LNCaP clone FGC (cell line): ENCODE data around the gene SPARCL1.
"Not testable (repeated sequence)": the region's sequence is repeated elsewhere in the genome, so short reads cannot be mapped to it uniquely, and the experiment has no call there.

Experiments
- DNase-seq: peaks from one replicate; pipeline ENCODE4 v3.0.0-alpha.2; 2011; ENCODE audit warnings: low read depth
- H3K4me3 ChIP-seq: 2 replicates; pipeline ENCODE4 v1.5.1; 2011; ENCODE audit warnings: mild to moderate bottlenecking, low read depth, low read length, control low read depth
- TF ChIP-seq, protein P1 (sequence below): IDR thresholded peaks from 2 replicates; pipeline ENCODE4 v1.5.1; 2012; ENCODE audit warnings: mild to moderate bottlenecking; ENCODE audit not compliant: control insufficient read depth, insufficient read depth; ENCODE audit errors: extremely low read depth

The SPARCL1 gene

DNA sequence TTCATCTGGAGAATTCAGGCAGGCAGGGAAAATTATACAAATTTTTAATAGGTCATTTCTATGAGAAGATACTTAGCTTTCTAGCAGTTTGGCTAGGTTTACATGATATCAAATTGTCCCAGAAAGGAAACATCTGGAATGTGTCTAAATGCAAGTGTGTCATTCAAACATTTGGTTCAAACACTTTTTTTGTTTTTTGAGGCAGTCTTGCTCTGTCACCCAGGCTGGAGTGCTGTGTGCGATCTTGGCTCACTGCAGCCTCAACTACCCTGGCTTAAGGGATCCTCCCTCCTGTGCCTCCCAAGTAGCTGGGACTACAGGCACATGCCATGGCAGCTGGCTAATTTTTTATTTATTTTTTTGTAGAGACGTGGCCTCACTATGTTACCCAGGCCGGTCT lies 31.6 kb downstream of the SPARCL1 start:
- no peak for DNase-seq
- TF ChIP-seq, protein P1, sequence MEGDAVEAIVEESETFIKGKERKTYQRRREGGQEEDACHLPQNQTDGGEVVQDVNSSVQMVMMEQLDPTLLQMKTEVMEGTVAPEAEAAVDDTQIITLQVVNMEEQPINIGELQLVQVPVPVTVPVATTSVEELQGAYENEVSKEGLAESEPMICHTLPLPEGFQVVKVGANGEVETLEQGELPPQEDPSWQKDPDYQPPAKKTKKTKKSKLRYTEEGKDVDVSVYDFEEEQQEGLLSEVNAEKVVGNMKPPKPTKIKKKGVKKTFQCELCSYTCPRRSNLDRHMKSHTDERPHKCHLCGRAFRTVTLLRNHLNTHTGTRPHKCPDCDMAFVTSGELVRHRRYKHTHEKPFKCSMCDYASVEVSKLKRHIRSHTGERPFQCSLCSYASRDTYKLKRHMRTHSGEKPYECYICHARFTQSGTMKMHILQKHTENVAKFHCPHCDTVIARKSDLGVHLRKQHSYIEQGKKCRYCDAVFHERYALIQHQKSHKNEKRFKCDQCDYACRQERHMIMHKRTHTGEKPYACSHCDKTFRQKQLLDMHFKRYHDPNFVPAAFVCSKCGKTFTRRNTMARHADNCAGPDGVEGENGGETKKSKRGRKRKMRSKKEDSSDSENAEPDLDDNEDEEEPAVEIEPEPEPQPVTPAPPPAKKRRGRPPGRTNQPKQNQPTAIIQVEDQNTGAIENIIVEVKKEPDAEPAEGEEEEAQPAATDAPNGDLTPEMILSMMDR: no peak
- H3K4me3 ChIP-seq: no peak overlapping the region

DNA sequence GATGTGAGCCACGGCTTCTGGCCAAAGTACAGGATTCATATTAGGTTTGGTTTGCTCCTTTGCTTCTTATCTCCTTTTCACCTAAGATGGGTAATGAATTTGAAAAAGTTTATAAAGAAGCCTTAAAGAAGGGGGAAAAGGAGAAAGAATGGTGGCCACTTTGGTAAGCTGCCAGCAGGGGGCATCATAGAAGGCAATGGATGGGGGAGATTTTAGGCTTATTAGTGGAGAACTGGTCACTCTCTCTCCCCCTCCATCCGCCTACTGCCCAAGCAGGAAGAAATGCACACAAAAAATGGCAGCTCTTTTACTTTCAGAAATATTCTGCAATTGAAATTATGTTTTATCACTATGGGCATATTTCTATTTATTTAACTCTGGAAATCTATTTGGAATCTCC lies 32.0 kb downstream of the SPARCL1 start:
- TF ChIP-seq, protein P1: no peak
- H3K4me3 ChIP-seq: no peak overlapping the region
- DNase-seq: no peak

DNA sequence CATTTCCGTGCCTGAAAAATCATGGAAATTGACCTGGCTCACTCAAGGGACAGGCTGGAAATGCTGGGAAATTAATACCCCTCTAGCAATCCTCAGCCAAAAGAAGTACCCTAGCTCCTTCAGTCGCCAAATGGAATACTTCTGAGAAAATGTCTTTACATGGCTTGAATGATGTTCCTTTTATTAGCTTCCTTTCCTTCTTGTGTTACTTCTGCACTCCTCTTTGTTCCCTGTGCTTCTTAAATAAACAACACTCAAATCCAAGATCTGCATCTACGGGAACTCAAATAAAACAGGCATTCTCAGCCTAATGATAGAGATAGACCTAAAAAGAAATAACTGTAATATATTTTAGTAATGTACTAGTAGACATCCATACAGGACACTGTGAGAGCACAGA lies 36.1 kb downstream of the SPARCL1 start:
- TF ChIP-seq, protein P1: no peak
- no peak overlapping the region for H3K4me3 ChIP-seq

DNA sequence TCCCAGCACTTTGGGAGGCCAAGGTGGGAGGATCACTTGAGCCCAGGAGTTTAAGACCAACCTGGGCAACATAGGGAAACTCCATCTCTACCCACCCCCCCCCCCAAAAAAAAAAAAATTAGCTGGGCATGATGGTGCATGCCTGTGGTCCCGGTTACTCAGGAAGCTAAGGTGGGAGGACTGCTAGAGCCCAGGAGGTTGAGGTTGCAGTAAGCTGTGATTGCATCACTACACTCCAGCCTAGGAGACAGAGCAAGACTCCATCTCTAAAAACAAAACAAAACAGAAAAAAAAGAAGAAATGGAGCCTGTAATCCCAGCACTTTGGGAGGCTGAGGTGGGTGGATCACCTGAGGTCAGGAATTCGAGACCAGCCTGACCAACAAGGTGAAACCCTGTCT lies 37.3 kb downstream of the SPARCL1 start:
- DNase-seq, H3K4me3 ChIP-seq: not testable (repeated sequence)

More for the DNA sequence above, 36.1 kb downstream of the SPARCL1 start:
- DNase-seq: peak; percentile 53

DNA sequence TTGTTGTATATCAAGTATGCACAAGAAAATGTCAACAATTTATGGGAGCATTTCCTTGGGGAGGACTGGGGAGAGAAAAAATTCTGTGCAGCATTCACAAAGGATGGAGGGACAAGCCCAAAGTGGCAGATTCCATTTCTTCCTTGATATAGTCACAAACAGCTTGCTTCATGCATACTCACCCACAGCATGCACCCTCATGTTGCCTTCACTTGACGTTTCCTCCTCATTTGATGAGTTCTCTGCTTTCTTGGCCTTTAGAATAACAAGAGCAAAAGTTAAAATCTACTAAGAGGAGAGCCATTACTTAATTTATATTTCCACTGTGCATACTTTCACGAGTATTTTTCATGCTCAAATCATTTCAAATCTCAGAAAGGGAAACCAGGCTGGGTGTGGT lies 37.7 kb downstream of the SPARCL1 start:
- no peak for DNase-seq
- TF ChIP-seq, protein P1: no peak
- H3K4me3 ChIP-seq: no peak overlapping the region

DNA sequence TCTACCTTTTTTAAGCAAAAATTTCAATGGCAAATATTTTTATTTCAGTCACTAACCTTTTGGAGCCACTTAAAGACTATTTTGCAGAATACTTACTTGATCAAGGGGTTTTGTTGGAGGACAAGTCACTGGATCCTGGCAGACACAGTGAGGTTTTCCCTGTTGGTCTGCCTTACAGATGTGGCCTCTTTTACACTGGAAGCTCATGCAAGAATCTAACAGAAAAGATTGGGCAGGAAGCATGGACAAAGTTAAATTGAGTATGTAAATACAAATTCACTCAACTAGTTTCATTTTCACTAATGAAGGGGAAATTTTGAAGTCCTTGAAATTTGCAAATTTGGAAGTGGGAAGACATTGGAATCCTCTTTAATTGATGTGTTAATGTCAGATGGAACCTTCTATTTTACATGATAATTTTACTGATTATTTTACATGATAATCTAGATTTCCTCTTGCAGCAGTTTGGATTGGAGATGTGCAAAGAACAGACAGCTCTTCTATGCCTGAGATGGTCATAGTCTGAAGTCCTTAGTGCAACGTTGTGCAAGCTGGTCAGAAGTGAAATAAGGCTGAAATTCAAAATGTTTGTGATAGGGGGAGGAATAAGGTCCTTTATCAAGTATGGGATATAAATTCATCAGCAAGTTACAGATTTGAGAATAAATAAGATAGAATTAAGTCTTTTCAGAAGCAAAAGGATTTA lies 38.4 kb downstream of the SPARCL1 start:
- H3K4me3 ChIP-seq: no peak overlapping the region
- TF ChIP-seq, protein P1: no peak
- no peak for DNase-seq

DNA sequence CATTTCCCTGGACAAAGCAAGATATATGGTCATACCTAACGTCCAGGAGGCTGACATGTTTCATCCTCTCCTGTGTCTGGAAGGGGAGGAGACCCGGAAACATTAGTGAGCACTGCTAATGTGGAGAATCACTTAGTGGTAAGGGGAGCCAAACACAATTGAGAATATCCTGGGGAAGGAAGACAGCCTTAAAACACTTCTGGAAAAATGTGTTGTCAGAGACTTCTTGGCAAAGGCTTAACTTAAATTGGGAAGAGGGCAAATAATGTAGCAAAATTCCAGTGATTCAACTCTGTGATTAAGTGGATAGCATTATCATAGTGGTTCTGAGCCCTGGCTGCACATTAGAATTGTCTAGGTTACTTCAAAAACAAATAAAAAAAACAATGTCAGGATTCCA lies 39.5 kb downstream of the SPARCL1 start:
- TF ChIP-seq, protein P1: no peak
- no peak overlapping the region for H3K4me3 ChIP-seq
- DNase-seq: no peak

DNA sequence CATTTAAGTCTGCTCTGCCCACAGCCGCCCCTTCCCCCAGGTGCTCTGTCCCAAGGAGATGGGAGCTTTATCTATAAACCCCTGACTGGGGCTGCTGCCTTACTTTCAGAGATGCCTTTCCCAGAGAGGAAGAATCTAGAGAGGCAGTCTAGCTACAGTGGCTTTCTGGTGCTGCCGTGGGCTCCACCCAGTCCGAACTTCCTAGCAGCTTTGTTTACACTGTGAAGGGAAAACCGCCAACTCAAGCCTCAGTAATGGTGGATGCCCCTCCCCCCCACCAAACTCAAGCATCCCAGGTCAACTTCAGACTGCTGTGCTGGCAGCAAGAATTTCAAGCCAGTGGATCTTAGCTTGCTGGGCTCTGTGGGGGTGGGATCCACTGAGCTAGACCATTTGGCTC lies 40.5 kb downstream of the SPARCL1 start:
- not testable (repeated sequence) for H3K4me3 ChIP-seq
- DNase-seq: peak; percentile 10

DNA sequence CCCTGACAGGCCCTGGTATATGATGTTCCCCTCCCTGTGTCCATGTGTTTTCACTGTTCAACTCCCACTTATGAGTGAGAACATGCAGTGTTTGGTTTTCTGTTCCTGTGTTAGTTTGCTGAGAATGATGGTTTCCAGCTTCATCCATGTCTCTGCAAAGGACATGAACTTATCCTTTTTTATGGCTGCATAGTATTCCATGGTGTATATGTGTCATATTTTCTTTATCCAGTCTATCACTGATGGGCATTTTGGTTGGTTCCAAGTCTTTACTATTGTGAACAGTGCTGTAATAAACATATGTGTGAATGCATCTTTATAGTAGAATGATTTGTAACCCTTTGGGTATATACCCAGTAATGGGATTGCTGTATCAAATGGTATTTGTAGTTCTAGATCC lies 45.9 kb downstream of the SPARCL1 start:
- DNase-seq, H3K4me3 ChIP-seq: not testable (repeated sequence)
